ENCODE data around the gene BCAM.

The BCAM gene

GRCh38 chr19:44792281-44792680 is 16.6 kb upstream of the BCAM start:
- no peak for DNase-seq

- no peak for DNase-seq
Measured at GRCh38 chr19:44794610-44795009, 14.3 kb upstream of the BCAM start.

GRCh38 chr19:44795398-44795987 is 13.4 kb upstream of the BCAM start:
- no peak for DNase-seq

- no peak for DNase-seq
Measured at GRCh38 chr19:44796701-44797115, 12.2 kb upstream of the BCAM start.

GRCh38 chr19:44799627-44800346 is 9.1 kb upstream of the BCAM start:
- DNase-seq = no peak

GRCh38 chr19:44800461-44800860 is 8.4 kb upstream of the BCAM start:
- DNase-seq = no peak

- no peak for DNase-seq
Measured at GRCh38 chr19:44803442-44804428, 5.2 kb upstream of the BCAM start.

GRCh38 chr19:44806291-44806690 is 2.6 kb upstream of the BCAM start:
- DNase-seq = no peak

GRCh38 chr19:44807162-44807561 is 1.7 kb upstream of the BCAM start:
- no peak for DNase-seq

- DNase-seq = no peak
Measured at GRCh38 chr19:44807652-44808462, 1.0 kb upstream of the BCAM start.

GRCh38 chr19:44809577-44810233 is 802 bp downstream of the BCAM start:
- no peak for DNase-seq

- DNase-seq = no peak
Measured at GRCh38 chr19:44810234-44811121, 1.6 kb downstream of the BCAM start.

GRCh38 chr19:44811122-44811419 is 2.2 kb downstream of the BCAM start:
- no peak for DNase-seq

GRCh38 chr19:44812142-44812718 is 3.3 kb downstream of the BCAM start:
- no peak for DNase-seq

GRCh38 chr19:44813070-44813840 is 4.4 kb downstream of the BCAM start:
- no peak for DNase-seq

GRCh38 chr19:44813841-44814470 is 5.1 kb downstream of the BCAM start:
- no peak for DNase-seq

GRCh38 chr19:44814517-44814916 is 5.6 kb downstream of the BCAM start:
- no peak for DNase-seq

GRCh38 chr19:44816301-44816700 is 7.4 kb downstream of the BCAM start:
- DNase-seq = no peak

GRCh38 chr19:44817725-44818465 is 9.0 kb downstream of the BCAM start:
- DNase-seq = no peak
